HTR-8/SVneo (cell line): ENCODE measurements around the gene CES4A.
A peak's percentile ranks its signal among the peaks of the same experiment; 100 is the strongest.
"Not testable (repeated sequence)": the region's sequence is repeated elsewhere in the genome, so short reads cannot be mapped to it uniquely, and the experiment has no call there.

Source experiments
- DNase-seq: peaks from one replicate; pipeline ENCODE4 v3.0.0; 2011; ENCODE audit warnings: low spot score, mixed read lengths; ENCODE audit not compliant: insufficient read length
- FAIRE-seq: peaks from 2 replicates; lab custom pipeline; 2011; peaks lifted over from hg19 to GRCh38; lab: Jason Lieb, UNC

The CES4A gene

GRCh38 chr16:66988197-66988788, at the start of gene CES4A:
CES4A (plus strand) TSS chr16:66988589; CDS start chr16:66988773, 184 bp downstream.
- no peak for FAIRE-seq
- DNase-seq: no peak

GRCh38 chr16:66939366-66939765, 49.0 kb upstream of the CES4A start:
- no peak for FAIRE-seq
- no peak for DNase-seq

GRCh38 chr16:66940236-66940635, 48.2 kb upstream of the CES4A start:
- FAIRE-seq (peak; percentile 42), DNase-seq (no peak)

GRCh38 chr16:66942981-66943380, 45.4 kb upstream of the CES4A start:
- DNase-seq (no peak), FAIRE-seq (no peak)

GRCh38 chr16:66943426-66944053, 44.8 kb upstream of the CES4A start:
- no peak for DNase-seq
- no peak for FAIRE-seq

GRCh38 chr16:66944054-66944441, 44.3 kb upstream of the CES4A start:
- no peak for DNase-seq

GRCh38 chr16:66944971-66945370, 43.4 kb upstream of the CES4A start:
- DNase-seq, FAIRE-seq: not testable (repeated sequence)

More at GRCh38 chr16:66944054-66944441, 44.3 kb upstream of the CES4A start:
- FAIRE-seq: no peak

- FAIRE-seq: no peak
- no peak for DNase-seq
These were observed 42.5 kb upstream of the CES4A start for GRCh38 chr16:66945939-66946338.

- no peak for FAIRE-seq
- no peak for DNase-seq
These were observed 41.8 kb upstream of the CES4A start for GRCh38 chr16:66946541-66946940.

- FAIRE-seq: no peak
These were observed 41.5 kb upstream of the CES4A start for GRCh38 chr16:66946974-66947301.

GRCh38 chr16:66947302-66948065, 40.9 kb upstream of the CES4A start:
- FAIRE-seq: peak; percentile 93
- DNase-seq: peak; percentile 91

More at GRCh38 chr16:66946974-66947301, 41.5 kb upstream of the CES4A start:
- DNase-seq: no peak

- FAIRE-seq (peak; percentile 69), DNase-seq (no peak)
These were observed 40.1 kb upstream of the CES4A start for GRCh38 chr16:66948134-66948836.

GRCh38 chr16:66948837-66949225, 39.6 kb upstream of the CES4A start:
- no peak for DNase-seq
- FAIRE-seq: no peak

GRCh38 chr16:66949472-66949871, 38.9 kb upstream of the CES4A start:
- DNase-seq (no peak), FAIRE-seq (no peak)

GRCh38 chr16:66950437-66950836, 38.0 kb upstream of the CES4A start:
- DNase-seq (no peak), FAIRE-seq (no peak)

- DNase-seq (no peak), FAIRE-seq (no peak)
These were observed 37.2 kb upstream of the CES4A start for GRCh38 chr16:66950971-66951790.

- DNase-seq (no peak), FAIRE-seq (no peak)
These were observed 35.8 kb upstream of the CES4A start for GRCh38 chr16:66952430-66953110.

- DNase-seq (no peak), FAIRE-seq (no peak)
These were observed 34.8 kb upstream of the CES4A start for GRCh38 chr16:66953462-66954096.

- FAIRE-seq (peak; percentile 58), DNase-seq (peak; percentile 80)
These were observed 34.2 kb upstream of the CES4A start for GRCh38 chr16:66954097-66954659.
